ENCODE results near the gene ATP2C2. TPM values are rescaled to one million over a fixed set of nuclear protein-coding genes. Genes with fewer than 3 reads are reported as not detected.

Gene ATP2C2
- total RNA-seq, 1 experiment from 2014 or later, result not detected

DNA sequence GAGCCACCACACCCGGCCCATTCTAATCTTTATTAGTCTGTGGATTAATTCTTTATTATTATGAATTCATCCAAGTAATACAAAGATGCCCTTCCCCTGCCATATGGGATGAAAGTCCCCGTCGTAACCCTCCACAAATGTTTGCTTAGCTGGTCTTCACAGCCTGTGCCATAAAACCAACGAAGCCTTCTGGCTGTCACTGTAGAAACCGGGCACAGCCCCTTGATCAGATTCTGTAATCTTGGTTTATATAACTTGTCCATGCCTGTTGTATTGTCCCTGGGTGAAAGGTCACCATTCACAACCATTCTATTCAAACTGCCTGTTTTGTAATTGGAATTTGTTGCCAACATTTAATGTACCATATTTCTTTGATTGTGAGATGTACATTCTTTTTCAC, 66.5 kb downstream of the ATP2C2 start:
- peaks cover 31% of the 10 kb centered on the region for H3K27me3 ChIP-seq (replicated peaks; ENCODE audit: insufficient read depth, low read depth, low read length, poor library complexity)
- ChIA-PET POLR2A (ENCODE audit: low non-redundant PET) (no interaction called here), CTCF (no interaction called here)
- no peaks in the 10 kb centered on the region for H3K36me3 ChIP-seq (ENCODE audit: insufficient read depth, low read length, poor library complexity, severe bottlenecking)
- DNase-seq (ENCODE audit: low spot score), result no peak
- intact Hi-C loops (cut with micrococcal nuclease; ENCODE audit: unreplicated experiment), result no loop called here
- H3K27ac ChIP-seq (ENCODE audit: low read depth, low read length, poor library complexity, severe bottlenecking), result no peak overlapping the region
- no peak overlapping the region for H3K4me3 ChIP-seq (ENCODE audit: low read depth, low read length, poor library complexity, severe bottlenecking)
- no TSS peak for BruUV-seq (replicated peaks)
- no peaks in the 10 kb centered on the region for H3K4me1 ChIP-seq (ENCODE audit: insufficient read depth, low read length, poor library complexity, severe bottlenecking)
- H3K9me3 ChIP-seq (ENCODE audit: low read depth, low read length, poor library complexity, severe bottlenecking), result no peaks in the 10 kb centered on the region
- TF ChIP-seq EZH2 (IDR thresholded peaks at IDR 0.05; ENCODE audit: borderline replicate concordance, low read depth, low read length, poor library complexity, severe bottlenecking), result no peak
- TF ChIP-seq, protein P1, sequence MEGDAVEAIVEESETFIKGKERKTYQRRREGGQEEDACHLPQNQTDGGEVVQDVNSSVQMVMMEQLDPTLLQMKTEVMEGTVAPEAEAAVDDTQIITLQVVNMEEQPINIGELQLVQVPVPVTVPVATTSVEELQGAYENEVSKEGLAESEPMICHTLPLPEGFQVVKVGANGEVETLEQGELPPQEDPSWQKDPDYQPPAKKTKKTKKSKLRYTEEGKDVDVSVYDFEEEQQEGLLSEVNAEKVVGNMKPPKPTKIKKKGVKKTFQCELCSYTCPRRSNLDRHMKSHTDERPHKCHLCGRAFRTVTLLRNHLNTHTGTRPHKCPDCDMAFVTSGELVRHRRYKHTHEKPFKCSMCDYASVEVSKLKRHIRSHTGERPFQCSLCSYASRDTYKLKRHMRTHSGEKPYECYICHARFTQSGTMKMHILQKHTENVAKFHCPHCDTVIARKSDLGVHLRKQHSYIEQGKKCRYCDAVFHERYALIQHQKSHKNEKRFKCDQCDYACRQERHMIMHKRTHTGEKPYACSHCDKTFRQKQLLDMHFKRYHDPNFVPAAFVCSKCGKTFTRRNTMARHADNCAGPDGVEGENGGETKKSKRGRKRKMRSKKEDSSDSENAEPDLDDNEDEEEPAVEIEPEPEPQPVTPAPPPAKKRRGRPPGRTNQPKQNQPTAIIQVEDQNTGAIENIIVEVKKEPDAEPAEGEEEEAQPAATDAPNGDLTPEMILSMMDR (conservative IDR thresholded peaks at IDR 0.05; ENCODE audit: low read depth, low read length), result no peak

DNA sequence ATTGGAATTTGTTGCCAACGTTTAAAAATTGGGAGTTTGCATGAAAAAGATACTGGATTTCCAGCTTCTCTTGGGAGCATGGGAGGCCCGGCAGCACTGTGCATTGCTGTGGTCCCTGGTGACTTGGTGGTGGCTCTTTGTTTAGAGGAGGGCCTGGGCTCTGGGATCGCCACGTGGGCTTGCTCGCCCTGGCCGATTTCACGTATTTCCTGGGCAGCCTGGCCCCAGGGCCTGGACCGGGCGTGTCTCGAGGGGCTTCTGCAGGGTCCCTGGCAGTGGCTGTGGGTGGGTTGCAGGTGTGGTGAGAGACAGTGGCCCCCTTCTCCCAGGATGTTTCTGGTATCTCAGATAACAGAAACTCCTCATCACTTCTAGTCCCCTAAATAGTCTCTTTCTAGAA, 67.9 kb downstream of the ATP2C2 start:
- no TSS peak for BruUV-seq (replicated peaks)
- H3K27ac ChIP-seq (ENCODE audit: low read depth, low read length, poor library complexity, severe bottlenecking), result no peak overlapping the region
- DNase-seq (ENCODE audit: low spot score), result no peak
- no peaks in the 10 kb centered on the region for H3K9me3 ChIP-seq (ENCODE audit: low read depth, low read length, poor library complexity, severe bottlenecking)
- intact Hi-C loops (cut with micrococcal nuclease; ENCODE audit: unreplicated experiment), result no loop called here
- no peaks in the 10 kb centered on the region for H3K4me1 ChIP-seq (ENCODE audit: insufficient read depth, low read length, poor library complexity, severe bottlenecking)
- no peak overlapping the region for H3K4me3 ChIP-seq (ENCODE audit: low read depth, low read length, poor library complexity, severe bottlenecking)
- POLR2A ChIA-PET (ENCODE audit: low non-redundant PET), result no interaction called here
- TF ChIP-seq, protein P1 (conservative IDR thresholded peaks at IDR 0.05; ENCODE audit: low read depth, low read length), result no peak
- no peak for TF ChIP-seq EZH2 (IDR thresholded peaks at IDR 0.05; ENCODE audit: borderline replicate concordance, low read depth, low read length, poor library complexity, severe bottlenecking)
- H3K36me3 ChIP-seq (ENCODE audit: insufficient read depth, low read length, poor library complexity, severe bottlenecking), result no peaks in the 10 kb centered on the region
- peaks cover 32% of the 10 kb centered on the region for H3K27me3 ChIP-seq (replicated peaks; ENCODE audit: insufficient read depth, low read depth, low read length, poor library complexity)
- CTCF ChIA-PET, result no interaction called here

DNA sequence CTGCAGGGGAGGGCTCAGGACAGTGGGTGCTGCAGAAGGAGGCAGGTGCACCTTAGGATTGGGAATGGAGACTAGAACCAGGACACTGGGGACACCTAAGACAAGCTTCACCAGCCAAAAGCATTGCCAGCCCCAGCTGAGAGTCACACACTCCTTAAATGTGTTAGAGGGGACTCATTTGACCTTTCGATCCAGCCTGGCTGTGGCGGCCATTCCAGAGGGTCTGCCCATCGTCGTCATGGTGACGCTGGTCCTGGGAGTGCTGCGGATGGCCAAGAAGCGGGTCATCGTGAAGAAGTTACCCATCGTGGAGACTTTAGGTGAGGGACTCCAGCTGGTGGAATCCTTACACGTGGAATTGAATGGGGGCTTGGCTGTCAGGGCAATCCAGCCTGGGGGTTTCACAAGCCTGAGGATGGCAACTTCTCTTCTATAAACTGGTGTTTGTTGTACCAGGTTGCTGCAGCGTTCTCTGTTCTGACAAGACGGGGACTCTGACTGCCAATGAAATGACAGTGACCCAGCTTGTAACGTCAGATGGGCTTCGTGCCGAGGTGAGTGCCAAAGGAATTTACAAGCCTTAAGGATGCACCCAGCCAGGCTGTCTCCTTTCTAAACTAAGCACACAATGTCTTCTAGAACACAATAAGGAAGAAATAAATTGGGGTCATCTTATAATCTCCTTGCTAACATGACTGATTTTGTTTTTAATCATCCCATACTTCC, 70.8 kb downstream of the ATP2C2 start:
- no peak for TF ChIP-seq EZH2 (IDR thresholded peaks at IDR 0.05; ENCODE audit: borderline replicate concordance, low read depth, low read length, poor library complexity, severe bottlenecking)
- TF ChIP-seq, protein P1 (conservative IDR thresholded peaks at IDR 0.05; ENCODE audit: low read depth, low read length), result no peak
- Histone ChIP-seq H3K36me3 (ENCODE audit: insufficient read depth, low read length, poor library complexity, severe bottlenecking) (no peaks in the 10 kb centered on the region), H3K27me3 (replicated peaks; ENCODE audit: insufficient read depth, low read depth, low read length, poor library complexity) (peaks cover 29% of the 10 kb centered on the region), H3K27ac (ENCODE audit: low read depth, low read length, poor library complexity, severe bottlenecking) (no peak overlapping the region), H3K4me3 (ENCODE audit: low read depth, low read length, poor library complexity, severe bottlenecking) (no peak overlapping the region), H3K9me3 (ENCODE audit: low read depth, low read length, poor library complexity, severe bottlenecking) (no peaks in the 10 kb centered on the region), H3K4me1 (ENCODE audit: insufficient read depth, low read length, poor library complexity, severe bottlenecking) (no peaks in the 10 kb centered on the region)
- no TSS peak for BruUV-seq (replicated peaks)
- ChIA-PET CTCF (no interaction called here), POLR2A (ENCODE audit: low non-redundant PET) (no interaction called here)
- intact Hi-C loops (cut with micrococcal nuclease; ENCODE audit: unreplicated experiment), result no loop called here
- DNase-seq (ENCODE audit: low spot score), result no peak
